Natural killer cell (primary cell): Measurements from ENCODE around the gene CHST7. TPM values are rescaled to one million over a fixed set of nuclear protein-coding genes. Genes with fewer than 3 reads are reported as not detected.

Source experiments
- ATAC-seq, 3 donors: fragments of 150-1000 bp in 2 of 3; fragments of 200-7000 bp in 1 of 3; cut with Tn5 transposase; 1 replicate in 1 of 3; 2 replicates in 2 of 3; pipeline ENCODE4 v1.10.0; 2021; ENCODE audit warnings: mild to moderate bottlenecking in 2 of 3, moderate library complexity in 2 of 3
- DNase-seq, 2 donors: peaks; one replicate each; pipeline versions ENCODE4 v3.0.0 to v3.0.0-alpha.2; 2013 to 2021; ENCODE audit warnings: mixed read lengths in 1 of 2
- H3K27ac ChIP-seq: one replicate; pipeline ENCODE4 v1.5.1; 2013; ENCODE audit warnings: mild to moderate bottlenecking, low read length
- H3K27me3 ChIP-seq: one replicate; pipeline ENCODE4 v1.6.1; 2013; ENCODE audit warnings: low read length; ENCODE audit not compliant: control insufficient read depth, insufficient read depth
- H3K36me3 ChIP-seq: one replicate; pipeline ENCODE4 v1.6.1; 2013; ENCODE audit warnings: low read length; ENCODE audit not compliant: control insufficient read depth, insufficient read depth
- H3K4me1 ChIP-seq: one replicate; pipeline ENCODE4 v1.6.1; 2013; ENCODE audit warnings: low read length; ENCODE audit not compliant: control insufficient read depth, insufficient read depth
- H3K4me3 ChIP-seq: one replicate; pipeline ENCODE4 v1.5.1; 2013; ENCODE audit warnings: low read length
- H3K9me3 ChIP-seq: one replicate; pipeline ENCODE4 v1.6.1; 2013; ENCODE audit warnings: low read length; ENCODE audit not compliant: control insufficient read depth, insufficient read depth
- H3K27ac Mint-ChIP-seq, 2 donors: one replicate each; pipeline ENCODE4 v1.8.0; 2022; ENCODE audit warnings: mild to moderate bottlenecking in 2 of 2, mixed read lengths in 2 of 2, moderate library complexity in 1 of 2
- H3K27me3 Mint-ChIP-seq, 2 donors: one replicate each; pipeline ENCODE4 v1.8.0; 2022; ENCODE audit warnings: low read depth in 2 of 2, mixed read lengths in 2 of 2
- H3K36me3 Mint-ChIP-seq: one replicate; pipeline ENCODE4 v1.8.0; 2022; ENCODE audit warnings: mixed read lengths
- H3K4me1 Mint-ChIP-seq, 2 donors: one replicate each; pipeline ENCODE4 v1.8.0; 2022; ENCODE audit warnings: mixed read lengths in 2 of 2
- H3K4me3 Mint-ChIP-seq: one replicate; pipeline ENCODE4 v1.8.0; 2022; ENCODE audit warnings: mild to moderate bottlenecking, moderate library complexity, mixed read lengths
- H3K9me3 Mint-ChIP-seq, 2 donors: one replicate each; pipeline ENCODE4 v1.8.0; 2022; ENCODE audit warnings: mixed read lengths in 2 of 2
- CTCF ChIP-seq: fragments of 200-600 bp; IDR thresholded peaks from one replicate; pipeline ENCODE4 v1.8.0; 2022; ENCODE audit warnings: antibody characterized with exemption
- WGBS: methylation state at CpG from one replicate; pipeline ENCODE4 v1.1.7; 2013; ENCODE audit warnings: missing lambda C conversion rate; ENCODE audit not compliant: insufficient coverage; 5-methylcytosine and 5-hydroxymethylcytosine counted together
- intact Hi-C: fragments of 100-400 bp; cut with micrococcal nuclease; formaldehyde crosslinking; loops from one replicate; pipeline ENCODE4 v1.14.2; 2022
- total RNA-seq, 4 donors: library from RNA; stranded (reverse); fragments of 120-200 nt in 1 of 4; gene quantifications; one replicate each; pipeline versions ENCODE4 v1.2.3 to v1.2.4, GENCODE V29; 2013 to 2022

CHST7 gene
- total RNA-seq, 3 donors from 2014 or later (not counting 1 experiment from before 2014, with no cell fraction given) = 8.7 to 15.9 (median 11.8) TPM

- H3K4me3 Mint-ChIP-seq = no peak overlapping the region
- Histone ChIP-seq H3K27ac (no peak overlapping the region), H3K9me3 (no peaks in the 10 kb centered on the region), H3K4me1 (no peaks in the 10 kb centered on the region), H3K4me3 (no peak overlapping the region), H3K27me3 (no peaks in the 10 kb centered on the region), H3K36me3 (no peaks in the 10 kb centered on the region)
- no CpG with 5 or more reads among the region's 1 CpG for WGBS
- no peaks in the 10 kb centered on the region for H3K4me1 Mint-ChIP-seq
- no peaks in the 10 kb centered on the region for H3K9me3 Mint-ChIP-seq
- H3K27ac Mint-ChIP-seq = no peak overlapping the region
- TF ChIP-seq CTCF = no peak
- no peak for ATAC-seq
- H3K36me3 Mint-ChIP-seq = no peaks in the 10 kb centered on the region
- DNase-seq = no peak
- peaks cover 0 to 11% of the 10 kb centered on the region in 2 donors for H3K27me3 Mint-ChIP-seq
- intact Hi-C loops = no loop called here
These were observed 25.5 kb downstream of the CHST7 start for GRCh38 chrX:46599051-46599560.

GRCh38 chrX:46601283-46601682, 27.7 kb downstream of the CHST7 start:
- no peaks in the 10 kb centered on the region for H3K4me1 ChIP-seq
- WGBS = 70% methylated on average over 5 of the region's 6 CpGs
- H3K27me3 ChIP-seq = no peaks in the 10 kb centered on the region
- no peaks in the 10 kb centered on the region for H3K9me3 ChIP-seq
- no peaks in the 10 kb centered on the region for H3K9me3 Mint-ChIP-seq
- TF ChIP-seq CTCF = no peak
- H3K36me3 Mint-ChIP-seq = no peaks in the 10 kb centered on the region
- H3K27me3 Mint-ChIP-seq = no peaks in the 10 kb centered on the region
- DNase-seq (no peak), ATAC-seq (no peak)
- H3K4me3 ChIP-seq = no peak overlapping the region
- no peak overlapping the region for H3K4me3 Mint-ChIP-seq
- no peak overlapping the region for H3K27ac Mint-ChIP-seq
- H3K4me1 Mint-ChIP-seq = no peaks in the 10 kb centered on the region
- no peaks in the 10 kb centered on the region for H3K36me3 ChIP-seq
- intact Hi-C loops = no loop called here
- H3K27ac ChIP-seq = no peak overlapping the region

- no peak for ATAC-seq
- no peaks in the 10 kb centered on the region for H3K36me3 Mint-ChIP-seq
- 100% methylated on average over 4 of the region's 6 CpGs for WGBS
- Histone ChIP-seq H3K4me3 (no peak overlapping the region), H3K27ac (no peak overlapping the region), H3K27me3 (no peaks in the 10 kb centered on the region), H3K9me3 (no peaks in the 10 kb centered on the region), H3K36me3 (no peaks in the 10 kb centered on the region), H3K4me1 (no peaks in the 10 kb centered on the region)
- no peak overlapping the region for H3K4me3 Mint-ChIP-seq
- no peaks in the 10 kb centered on the region for H3K4me1 Mint-ChIP-seq
- no peaks in the 10 kb centered on the region for H3K9me3 Mint-ChIP-seq
- H3K27ac Mint-ChIP-seq = no peak overlapping the region
- H3K27me3 Mint-ChIP-seq = no peaks in the 10 kb centered on the region
- intact Hi-C loops = no loop called here
- no peak for DNase-seq
- no peak for TF ChIP-seq CTCF
These were observed 29.0 kb downstream of the CHST7 start for GRCh38 chrX:46602468-46603102.

- no peaks in the 10 kb centered on the region for H3K36me3 Mint-ChIP-seq
- TF ChIP-seq CTCF = no peak
- H3K27ac ChIP-seq = no peak overlapping the region
- H3K4me3 ChIP-seq = no peak overlapping the region
- intact Hi-C loops = no loop called here
- H3K36me3 ChIP-seq = no peaks in the 10 kb centered on the region
- no peak overlapping the region for H3K27ac Mint-ChIP-seq
- H3K9me3 Mint-ChIP-seq = no peaks in the 10 kb centered on the region
- H3K4me3 Mint-ChIP-seq = no peak overlapping the region
- DNase-seq (no peak), ATAC-seq (no peak)
- no peaks in the 10 kb centered on the region for H3K27me3 Mint-ChIP-seq
- 75% methylated on average over 10 of the region's 11 CpGs for WGBS
- H3K4me1 Mint-ChIP-seq = no peaks in the 10 kb centered on the region
- H3K27me3 ChIP-seq = no peaks in the 10 kb centered on the region
- H3K9me3 ChIP-seq = no peaks in the 10 kb centered on the region
- peaks cover 10% of the 10 kb centered on the region for H3K4me1 ChIP-seq
These were observed 34.4 kb downstream of the CHST7 start for GRCh38 chrX:46607916-46608315.
